Activated CD4-positive, alpha-beta memory T cell treated with anti-CD3 and anti-CD28 coated beads for 36 hours (primary cell): ENCODE data around the gene KLK7. TPM values are rescaled to one million over a fixed set of nuclear protein-coding genes. Genes with fewer than 3 reads are reported as not detected.

Source experiments
- CTCF ChIA-PET: fragments of 350-600 bp; sonication (Branson Sonifier 250); formaldehyde crosslinking; loops from one replicate; lab custom pipeline; 2021; ENCODE audit warnings: antibody characterized with exemption, inconsistent platforms; lab: Charles Lee
- POLR2A ChIA-PET: fragments of 350-600 bp; sonication (Branson Sonifier 250); formaldehyde crosslinking; loops from one replicate; lab custom pipeline; 2021; ENCODE audit warnings: antibody characterized with exemption; lab: Charles Lee
- DNase-seq: peaks from one replicate; pipeline ENCODE4 v3.0.0-alpha.2; 2020
- H3K27ac Mint-ChIP-seq: one replicate; pipeline ENCODE4 v1.8.0; 2021; ENCODE audit warnings: mixed read lengths
- H3K27me3 Mint-ChIP-seq: one replicate; pipeline ENCODE4 v1.8.0; 2021; ENCODE audit warnings: mixed read lengths
- H3K36me3 Mint-ChIP-seq: one replicate; pipeline ENCODE4 v1.8.0; 2021; ENCODE audit warnings: mixed read lengths
- H3K4me1 Mint-ChIP-seq: one replicate; pipeline ENCODE4 v1.8.0; 2021; ENCODE audit warnings: low read depth, mixed read lengths
- H3K4me3 Mint-ChIP-seq: one replicate; pipeline ENCODE4 v1.8.0; 2021; ENCODE audit warnings: mild to moderate bottlenecking, mixed read lengths
- H3K9me3 Mint-ChIP-seq: one replicate; pipeline ENCODE4 v1.8.0; 2021; ENCODE audit warnings: mixed read lengths
- intact Hi-C: fragments of 100-400 bp; cut with micrococcal nuclease; formaldehyde crosslinking; loops from one replicate; pipeline ENCODE4 v1.15.1; 2023
- total RNA-seq, 2 experiments: library from RNA; stranded (reverse); gene quantifications; one replicate each; pipeline ENCODE4 v1.2.3, GENCODE V29; 2021

Gene KLK7
- total RNA-seq, 2 experiments from 2014 or later: not detected

GRCh38 chr19:51007488-51007887 lies 23.8 kb upstream of the KLK7 start:
- Mint-ChIP-seq H3K9me3 (no peaks in the 10 kb centered on the region), H3K27ac (no peak overlapping the region), H3K27me3 (peaks cover 26% of the 10 kb centered on the region), H3K36me3 (no peaks in the 10 kb centered on the region), H3K4me3 (no peak overlapping the region), H3K4me1 (no peaks in the 10 kb centered on the region)
- CTCF ChIA-PET: no interaction called here
- intact Hi-C loops: no loop called here
- no peak for DNase-seq
- POLR2A ChIA-PET: no interaction called here

GRCh38 chr19:51006406-51006805 lies 22.7 kb upstream of the KLK7 start:
- DNase-seq: no peak
- Mint-ChIP-seq H3K27ac (no peak overlapping the region), H3K9me3 (no peaks in the 10 kb centered on the region), H3K36me3 (no peaks in the 10 kb centered on the region), H3K4me3 (no peak overlapping the region), H3K4me1 (no peaks in the 10 kb centered on the region), H3K27me3 (peaks cover 35% of the 10 kb centered on the region)
- POLR2A ChIA-PET: no interaction called here
- intact Hi-C loops: no loop called here
- CTCF ChIA-PET: no interaction called here

GRCh38 chr19:51005248-51005647 lies 21.5 kb upstream of the KLK7 start:
- no peak for DNase-seq
- peaks cover 35% of the 10 kb centered on the region for H3K27me3 Mint-ChIP-seq
- no peak overlapping the region for H3K4me3 Mint-ChIP-seq
- no peak overlapping the region for H3K27ac Mint-ChIP-seq
- intact Hi-C loops: no loop called here
- ChIA-PET CTCF (no interaction called here), POLR2A (no interaction called here)
- no peaks in the 10 kb centered on the region for H3K9me3 Mint-ChIP-seq
- H3K4me1 Mint-ChIP-seq: no peaks in the 10 kb centered on the region
- no peaks in the 10 kb centered on the region for H3K36me3 Mint-ChIP-seq

GRCh38 chr19:51003316-51003715 lies 19.6 kb upstream of the KLK7 start:
- H3K27me3 Mint-ChIP-seq: peaks cover 35% of the 10 kb centered on the region
- POLR2A ChIA-PET: no interaction called here
- no peaks in the 10 kb centered on the region for H3K9me3 Mint-ChIP-seq
- no peak overlapping the region for H3K4me3 Mint-ChIP-seq
- no peaks in the 10 kb centered on the region for H3K36me3 Mint-ChIP-seq
- CTCF ChIA-PET: no interaction called here
- H3K4me1 Mint-ChIP-seq: no peaks in the 10 kb centered on the region
- DNase-seq: no peak
- H3K27ac Mint-ChIP-seq: no peak overlapping the region
- intact Hi-C loops: no loop called here

GRCh38 chr19:51002542-51003311 lies 19.0 kb upstream of the KLK7 start:
- intact Hi-C loops: no loop called here
- ChIA-PET POLR2A (no interaction called here), CTCF (interaction anchor here (1.2 kb wide), 1 partner anchor 15 kb away, joined by 4 read pairs; no protein-coding TSS in a partner anchor)
- Mint-ChIP-seq H3K4me3 (no peak overlapping the region), H3K36me3 (no peaks in the 10 kb centered on the region), H3K4me1 (no peaks in the 10 kb centered on the region), H3K27me3 (peaks cover 35% of the 10 kb centered on the region), H3K9me3 (no peaks in the 10 kb centered on the region), H3K27ac (no peak overlapping the region)
- DNase-seq: peak; percentile 36

GRCh38 chr19:51002089-51002532 lies 18.4 kb upstream of the KLK7 start:
- no peaks in the 10 kb centered on the region for H3K4me1 Mint-ChIP-seq
- H3K36me3 Mint-ChIP-seq: no peaks in the 10 kb centered on the region
- no peaks in the 10 kb centered on the region for H3K9me3 Mint-ChIP-seq
- no peak overlapping the region for H3K27ac Mint-ChIP-seq
- POLR2A ChIA-PET: no interaction called here
- no peak overlapping the region for H3K4me3 Mint-ChIP-seq
- H3K27me3 Mint-ChIP-seq: peaks cover 35% of the 10 kb centered on the region
- CTCF ChIA-PET: interaction anchor here (1.2 kb wide), 1 partner anchor 15 kb away, joined by 4 read pairs; no protein-coding TSS in a partner anchor
- intact Hi-C loops: no loop called here
- DNase-seq: no peak

- DNase-seq: no peak
- Mint-ChIP-seq H3K36me3 (no peaks in the 10 kb centered on the region), H3K9me3 (no peaks in the 10 kb centered on the region), H3K4me3 (no peak within 1 kb of the TSS), H3K27me3 (peaks cover 35% of the 10 kb centered on the region), H3K27ac (no peak within 1 kb of the TSS), H3K4me1 (no peaks in the 10 kb centered on the region)
- intact Hi-C loops: no loop called here
- CTCF ChIA-PET: no interaction called here
- POLR2A ChIA-PET: no interaction called here
Observed at GRCh38 chr19:51001515-51001914, 17.8 kb upstream of the KLK7 start, which contains the start of gene KLK8. Gene KLK8 (minus strand): TSS chr19:51001604. CDS start chr19:51001167, 437 bp downstream.

GRCh38 chr19:51000981-51001380 lies 17.3 kb upstream of the KLK7 start:
- Mint-ChIP-seq H3K27me3 (peaks cover 35% of the 10 kb centered on the region), H3K4me1 (no peaks in the 10 kb centered on the region), H3K36me3 (no peaks in the 10 kb centered on the region), H3K27ac (no peak overlapping the region), H3K4me3 (no peak overlapping the region), H3K9me3 (no peaks in the 10 kb centered on the region)
- no peak for DNase-seq
- intact Hi-C loops: no loop called here
- CTCF ChIA-PET: no interaction called here
- POLR2A ChIA-PET: no interaction called here

- peaks cover 35% of the 10 kb centered on the region for H3K27me3 Mint-ChIP-seq
Observed at GRCh38 chr19:51000426-51000825, 16.7 kb upstream of the KLK7 start.

GRCh38 chr19:50998686-50999085 lies 15.0 kb upstream of the KLK7 start:
- Mint-ChIP-seq H3K36me3 (no peaks in the 10 kb centered on the region), H3K9me3 (no peaks in the 10 kb centered on the region), H3K4me3 (no peak overlapping the region), H3K4me1 (no peaks in the 10 kb centered on the region), H3K27me3 (peaks cover 31% of the 10 kb centered on the region), H3K27ac (no peak overlapping the region)
- DNase-seq: no peak
- POLR2A ChIA-PET: no interaction called here
- CTCF ChIA-PET: no interaction called here
- intact Hi-C loops: no loop called here

More at GRCh38 chr19:51000426-51000825, 16.7 kb upstream of the KLK7 start:
- H3K27ac Mint-ChIP-seq: no peak overlapping the region
- H3K4me3 Mint-ChIP-seq: no peak overlapping the region
- H3K4me1 Mint-ChIP-seq: no peaks in the 10 kb centered on the region
- ChIA-PET CTCF (no interaction called here), POLR2A (no interaction called here)
- no peaks in the 10 kb centered on the region for H3K9me3 Mint-ChIP-seq
- no peak for DNase-seq
- intact Hi-C loops: no loop called here
- H3K36me3 Mint-ChIP-seq: no peaks in the 10 kb centered on the region

GRCh38 chr19:50998061-50998460 lies 14.3 kb upstream of the KLK7 start:
- ChIA-PET POLR2A (no interaction called here), CTCF (no interaction called here)
- Mint-ChIP-seq H3K4me1 (no peaks in the 10 kb centered on the region), H3K36me3 (no peaks in the 10 kb centered on the region), H3K4me3 (no peak overlapping the region), H3K27ac (no peak overlapping the region), H3K27me3 (peaks cover 27% of the 10 kb centered on the region), H3K9me3 (no peaks in the 10 kb centered on the region)
- DNase-seq: no peak
- intact Hi-C loops: no loop called here

GRCh38 chr19:50994129-50994528 lies 10.4 kb upstream of the KLK7 start:
- peaks cover 19% of the 10 kb centered on the region for H3K27me3 Mint-ChIP-seq
- no peak overlapping the region for H3K4me3 Mint-ChIP-seq
- H3K27ac Mint-ChIP-seq: no peak overlapping the region
- H3K36me3 Mint-ChIP-seq: no peaks in the 10 kb centered on the region
- ChIA-PET CTCF (no interaction called here), POLR2A (no interaction called here)
- no peaks in the 10 kb centered on the region for H3K4me1 Mint-ChIP-seq
- no peaks in the 10 kb centered on the region for H3K9me3 Mint-ChIP-seq
- intact Hi-C loops: no loop called here
- DNase-seq: no peak

- H3K27me3 Mint-ChIP-seq: peaks cover 24% of the 10 kb centered on the region
- H3K36me3 Mint-ChIP-seq: no peaks in the 10 kb centered on the region
Observed at GRCh38 chr19:50992666-50993035, 8.9 kb upstream of the KLK7 start.

More at GRCh38 chr19:50992666-50993035, 8.9 kb upstream of the KLK7 start:
- no peak overlapping the region for H3K4me3 Mint-ChIP-seq
- intact Hi-C loops: no loop called here
- POLR2A ChIA-PET: no interaction called here
- no peaks in the 10 kb centered on the region for H3K4me1 Mint-ChIP-seq
- CTCF ChIA-PET: no interaction called here
- no peak overlapping the region for H3K27ac Mint-ChIP-seq
- no peak for DNase-seq
- no peaks in the 10 kb centered on the region for H3K9me3 Mint-ChIP-seq
